Osteocyte (in vitro differentiated cells): ENCODE results near the gene DUSP21. TPM values are rescaled to one million over a fixed set of nuclear protein-coding genes. Genes with fewer than 3 reads are reported as not detected.
"Not testable (repeated sequence)": the region's sequence is repeated elsewhere in the genome, so short reads cannot be mapped to it uniquely, and the experiment has no call there.

Source experiments
- DNase-seq: peaks from one replicate; pipeline ENCODE4 v3.0.0; 2021; ENCODE audit warnings: mixed read lengths; ENCODE audit not compliant: unreplicated experiment; ENCODE audit errors: extremely low spot score
- H3K27ac Mint-ChIP-seq: one replicate; pipeline ENCODE4 v1.8.0; 2021; ENCODE audit warnings: mild to moderate bottlenecking, mixed read lengths; ENCODE audit not compliant: unreplicated experiment
- H3K27me3 Mint-ChIP-seq: one replicate; pipeline ENCODE4 v1.8.0; 2021; ENCODE audit warnings: mixed read lengths; ENCODE audit not compliant: unreplicated experiment
- H3K36me3 Mint-ChIP-seq: one replicate; pipeline ENCODE4 v1.8.0; 2021; ENCODE audit warnings: mixed read lengths; ENCODE audit not compliant: unreplicated experiment
- H3K4me1 Mint-ChIP-seq: one replicate; pipeline ENCODE4 v1.8.0; 2021; ENCODE audit warnings: mixed read lengths; ENCODE audit not compliant: unreplicated experiment
- H3K4me3 Mint-ChIP-seq: one replicate; pipeline ENCODE4 v1.8.0; 2021; ENCODE audit warnings: mild to moderate bottlenecking, moderate library complexity, mixed read lengths; ENCODE audit not compliant: unreplicated experiment
- H3K9me3 Mint-ChIP-seq: one replicate; pipeline ENCODE4 v1.8.0; 2021; ENCODE audit warnings: mixed read lengths; ENCODE audit not compliant: unreplicated experiment
- CTCF ChIP-seq: fragments of 200-600 bp; sonication (generic); IDR thresholded peaks from 2 replicates; pipeline ENCODE4 v1.5.0; 2021; ENCODE audit warnings: antibody characterized with exemption, mild to moderate bottlenecking, moderate library complexity
- total RNA-seq: library from RNA; stranded (reverse); gene quantifications from 2 replicates; pipeline ENCODE4 v1.2.1, GENCODE V29; 2021

Gene DUSP21
- total RNA-seq, 1 donor from 2014 or later: not detected

GRCh38 chrX:44882635-44883034 lies 38.8 kb downstream of the DUSP21 start:
- no peaks in the 10 kb centered on the region for H3K27me3 Mint-ChIP-seq
- peaks cover 6% of the 10 kb centered on the region for H3K9me3 Mint-ChIP-seq

GRCh38 chrX:44884944-44885343 lies 41.1 kb downstream of the DUSP21 start:
- no peak for DNase-seq
- no peak for TF ChIP-seq CTCF
- H3K36me3 Mint-ChIP-seq: no peaks in the 10 kb centered on the region
- no peak overlapping the region for H3K4me3 Mint-ChIP-seq
- H3K27ac Mint-ChIP-seq: no peak overlapping the region
- H3K9me3 Mint-ChIP-seq: peaks cover 9% of the 10 kb centered on the region
- peaks cover 6% of the 10 kb centered on the region for H3K4me1 Mint-ChIP-seq
- H3K27me3 Mint-ChIP-seq: no peaks in the 10 kb centered on the region

More at GRCh38 chrX:44882635-44883034, 38.8 kb downstream of the DUSP21 start:
- Mint-ChIP-seq H3K4me1 (peaks cover 6% of the 10 kb centered on the region), H3K27ac (no peak overlapping the region), H3K36me3 (no peaks in the 10 kb centered on the region), H3K4me3 (no peak overlapping the region)
- no peak for TF ChIP-seq CTCF
- no peak for DNase-seq

- no peak for TF ChIP-seq CTCF
- Mint-ChIP-seq H3K4me3 (no peak overlapping the region), H3K9me3 (peaks cover 13% of the 10 kb centered on the region), H3K27ac (no peak overlapping the region), H3K4me1 (peaks cover 2% of the 10 kb centered on the region), H3K27me3 (no peaks in the 10 kb centered on the region), H3K36me3 (no peaks in the 10 kb centered on the region)
- DNase-seq: no peak
These were observed 46.0 kb downstream of the DUSP21 start for GRCh38 chrX:44889824-44890223.

GRCh38 chrX:44890247-44890646 lies 46.4 kb downstream of the DUSP21 start:
- H3K27ac Mint-ChIP-seq: no peak overlapping the region
- no peak overlapping the region for H3K4me3 Mint-ChIP-seq
- DNase-seq: no peak

GRCh38 chrX:44890687-44891086 lies 46.9 kb downstream of the DUSP21 start:
- not testable (repeated sequence) for DNase-seq, H3K27ac Mint-ChIP-seq, H3K36me3 Mint-ChIP-seq, H3K4me1 Mint-ChIP-seq, H3K27me3 Mint-ChIP-seq, H3K4me3 Mint-ChIP-seq
- peaks cover 17% of the 10 kb centered on the region for H3K9me3 Mint-ChIP-seq

More at GRCh38 chrX:44890247-44890646, 46.4 kb downstream of the DUSP21 start:
- no peaks in the 10 kb centered on the region for H3K36me3 Mint-ChIP-seq
- H3K4me1 Mint-ChIP-seq: peaks cover 2% of the 10 kb centered on the region
- TF ChIP-seq CTCF: no peak
- H3K9me3 Mint-ChIP-seq: peaks cover 14% of the 10 kb centered on the region
- no peaks in the 10 kb centered on the region for H3K27me3 Mint-ChIP-seq

- H3K27ac Mint-ChIP-seq: no peak overlapping the region
- H3K36me3 Mint-ChIP-seq: no peaks in the 10 kb centered on the region
- H3K4me1 Mint-ChIP-seq: peaks cover 2% of the 10 kb centered on the region
- no peak for TF ChIP-seq CTCF
- H3K9me3 Mint-ChIP-seq: peaks cover 21% of the 10 kb centered on the region
- no peaks in the 10 kb centered on the region for H3K27me3 Mint-ChIP-seq
- H3K4me3 Mint-ChIP-seq: no peak overlapping the region
- no peak for DNase-seq
These were observed 47.8 kb downstream of the DUSP21 start for GRCh38 chrX:44891642-44892041.
